ENCODE results near the gene HMGCL.
"Not testable (repeated sequence)": the region's sequence is repeated elsewhere in the genome, so short reads cannot be mapped to it uniquely, and the experiment has no call there.

GRCh38 chr1:23802809-23803342 is 22.4 kb downstream of the HMGCL start:
- not testable (repeated sequence) for TF ChIP-seq CTCF, POLR2A (IDR thresholded peaks at IDR 0.05)
